SKM-1 treated with dmso at 0.1 percent for 144 hours (cell line): ENCODE measurements around the gene CD84.
"Not testable (repeated sequence)": the region's sequence is repeated elsewhere in the genome, so short reads cannot be mapped to it uniquely, and the experiment has no call there.

Source experiments
- DNase-seq: peaks from one replicate; lab custom pipeline; 2025; ENCODE audit not compliant: unreplicated experiment; lab: John Stamatoyannopoulos, UW

Gene CD84

GRCh38 chr1:160576390-160576789 is 2.9 kb downstream of the CD84 start:
- no peak for DNase-seq

DNA sequence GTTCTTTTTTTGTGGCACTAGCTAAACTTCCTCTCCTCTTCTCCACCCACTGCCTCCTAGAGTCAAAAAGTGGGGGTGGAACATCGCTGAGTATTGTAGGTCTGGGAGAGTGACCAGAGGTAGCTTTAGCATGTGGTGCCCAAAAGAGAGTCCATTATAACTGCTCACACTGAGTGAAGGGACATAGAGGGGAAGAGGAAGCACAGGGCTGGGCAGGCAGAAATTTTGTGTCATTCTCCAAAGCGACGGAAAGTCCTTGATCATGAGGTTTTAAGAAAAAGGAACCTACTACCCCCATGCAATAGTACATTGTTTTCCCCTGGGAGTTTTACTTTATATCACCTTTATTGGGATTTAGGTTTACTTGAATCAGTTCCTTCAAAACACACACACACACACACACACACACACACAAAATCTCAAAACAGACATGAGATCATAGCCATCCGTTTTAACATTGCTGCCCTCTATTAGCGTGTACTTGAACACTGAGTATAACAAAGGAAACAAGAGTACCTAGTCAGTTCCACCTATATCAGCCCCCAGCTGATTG is 4.1 kb downstream of the CD84 start:
- DNase-seq = peak; percentile 87

GRCh38 chr1:160570840-160571239 is 8.5 kb downstream of the CD84 start:
- no peak for DNase-seq

- no peak for DNase-seq
These were observed 9.5 kb downstream of the CD84 start for GRCh38 chr1:160569806-160570205.

- DNase-seq = no peak
These were observed 11.2 kb downstream of the CD84 start for GRCh38 chr1:160567858-160568682.

DNA sequence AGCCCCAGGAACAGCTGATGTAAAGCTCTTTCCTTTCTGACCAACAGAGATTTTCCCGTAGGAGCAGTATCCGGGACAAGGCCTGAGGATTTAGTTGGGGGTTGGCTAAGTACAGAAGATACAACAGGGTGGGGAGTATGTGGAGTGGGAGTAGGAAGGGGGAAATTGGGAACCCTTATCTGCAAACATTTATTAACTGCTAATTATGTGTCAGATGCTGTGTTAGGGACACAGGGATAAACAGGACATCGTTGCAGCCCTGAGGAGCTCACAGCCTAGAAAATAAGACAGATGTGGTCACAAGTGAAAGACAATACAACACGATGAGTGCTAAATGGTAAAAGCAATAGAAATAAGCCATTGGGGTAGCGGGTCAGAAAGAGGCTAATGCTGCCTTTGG is 12.0 kb downstream of the CD84 start:
- no peak for DNase-seq

DNA sequence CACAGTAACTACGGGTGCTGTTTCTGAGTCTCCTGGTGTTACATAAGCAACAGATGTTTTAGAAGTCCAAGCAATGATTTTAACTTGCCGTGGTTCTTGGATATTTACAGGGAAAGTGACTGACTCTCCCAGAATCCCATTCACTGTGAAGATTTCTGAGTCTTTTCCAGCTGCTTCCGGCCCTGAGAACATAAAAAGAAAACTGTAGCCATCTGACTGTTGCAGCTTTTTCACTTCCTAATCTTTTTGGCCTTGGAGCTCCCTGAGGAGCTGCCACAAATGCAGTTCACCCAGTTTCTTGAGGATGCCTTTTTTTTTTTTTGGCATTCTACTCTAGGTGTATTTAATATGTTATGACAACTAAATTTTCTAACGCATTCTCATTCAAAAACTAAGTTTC is 13.7 kb downstream of the CD84 start:
- no peak for DNase-seq

- not testable (repeated sequence) for DNase-seq
These were observed 16.1 kb downstream of the CD84 start for GRCh38 chr1:160563230-160563629.

- DNase-seq = not testable (repeated sequence)
These were observed 16.6 kb downstream of the CD84 start for GRCh38 chr1:160562745-160563144.

- no peak for DNase-seq
These were observed 18.5 kb downstream of the CD84 start for GRCh38 chr1:160560806-160561205.

GRCh38 chr1:160560045-160560705 is 19.1 kb downstream of the CD84 start:
- no peak for DNase-seq

GRCh38 chr1:160559437-160559836 is 19.9 kb downstream of the CD84 start:
- DNase-seq = not testable (repeated sequence)

- no peak for DNase-seq
These were observed 20.5 kb downstream of the CD84 start for GRCh38 chr1:160558660-160559380.

DNA sequence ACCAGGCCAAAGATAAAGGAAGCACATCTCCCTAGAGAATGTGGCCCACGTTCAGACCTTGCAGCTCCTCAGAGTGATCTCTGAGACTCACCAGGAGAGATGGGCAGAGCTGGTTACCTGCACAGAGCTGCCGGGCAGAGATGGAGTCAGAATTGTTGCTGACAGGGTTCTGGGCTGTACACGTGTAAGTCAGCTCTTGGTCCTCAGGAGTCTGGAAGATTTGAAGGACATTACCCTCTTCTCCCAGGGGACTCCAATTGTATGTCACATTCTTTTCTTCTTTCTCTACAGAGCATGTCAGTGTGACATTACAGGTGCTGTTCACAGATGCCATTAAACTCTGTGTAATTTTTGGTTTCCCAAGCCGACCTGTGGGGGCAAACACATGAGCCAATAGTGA is 25.5 kb downstream of the CD84 start:
- DNase-seq = no peak

GRCh38 chr1:160552425-160552824 is 26.9 kb downstream of the CD84 start:
- DNase-seq = no peak

DNA sequence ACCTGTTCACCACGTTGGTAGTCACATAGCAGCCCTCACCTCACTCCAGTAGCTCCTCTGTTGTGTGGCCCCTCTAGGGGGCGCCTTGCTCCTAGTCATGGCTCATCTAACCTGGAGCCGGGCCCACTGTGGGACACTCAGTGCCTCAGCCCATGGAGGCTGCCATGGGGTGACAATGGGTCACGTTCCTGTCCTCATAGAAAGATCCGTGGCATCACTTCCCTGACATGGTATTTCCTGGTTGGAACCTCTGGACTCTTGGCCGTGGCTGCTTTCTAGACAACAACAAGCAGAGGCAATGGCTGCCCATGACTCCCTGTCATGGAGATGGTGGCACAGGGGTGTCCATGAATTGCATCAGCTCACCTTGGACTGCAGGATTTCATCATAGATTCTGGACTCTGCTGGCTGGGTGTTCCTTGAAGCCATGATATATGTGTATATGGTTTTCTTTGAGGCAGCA is 28.7 kb downstream of the CD84 start:
- no peak for DNase-seq

DNA sequence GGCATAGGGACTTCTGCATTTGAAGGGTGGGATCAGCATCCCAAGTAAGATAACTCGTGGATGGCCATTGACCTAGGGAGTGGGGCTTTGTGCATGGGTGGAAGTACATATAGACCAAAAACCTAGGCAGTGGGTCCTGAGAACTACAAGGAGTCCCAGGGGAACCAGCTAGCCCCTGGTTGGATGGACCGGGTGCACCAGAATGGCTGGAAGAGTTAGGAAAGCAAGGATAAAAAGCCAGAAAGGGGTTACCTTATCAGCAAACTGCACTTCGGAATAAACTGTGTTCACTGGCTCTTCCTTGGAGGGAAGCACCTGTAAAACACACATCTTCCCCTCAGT is 29.7 kb downstream of the CD84 start:
- DNase-seq = no peak

DNA sequence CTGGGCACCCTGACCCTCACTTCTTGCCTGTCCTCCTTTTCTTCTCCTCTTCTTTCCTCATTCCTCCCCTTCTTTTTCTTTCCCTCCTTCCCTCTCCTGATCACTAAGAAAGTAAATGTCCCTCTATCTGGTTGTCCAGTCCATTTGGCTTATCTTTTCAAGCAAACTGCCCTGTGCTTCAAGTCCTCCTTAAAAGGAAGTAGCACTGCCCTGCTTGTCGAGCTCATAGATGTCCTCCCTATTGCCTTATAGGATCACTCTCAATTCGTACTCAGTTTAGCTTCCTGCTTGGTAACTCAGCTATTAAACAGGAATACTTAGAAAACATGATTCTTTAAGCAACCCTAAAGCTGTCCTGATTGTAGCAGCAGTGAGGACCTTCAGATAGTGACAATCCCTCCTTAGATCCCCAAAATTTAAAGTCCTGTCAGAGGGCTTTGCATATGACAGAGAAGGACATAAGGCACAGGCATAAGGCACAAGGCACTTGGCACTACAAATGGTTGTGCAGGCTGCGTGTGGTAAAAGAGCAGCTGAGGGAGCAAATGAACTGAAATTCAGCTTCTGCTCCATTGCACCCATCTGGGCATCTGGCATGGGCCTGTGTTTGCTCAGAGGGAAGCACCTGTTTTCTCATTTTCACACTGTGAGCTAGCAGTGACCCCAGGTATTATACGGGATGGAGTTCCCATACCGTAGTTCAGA is 30.2 kb downstream of the CD84 start:
- no peak for DNase-seq

- DNase-seq = no peak
These were observed 31.1 kb downstream of the CD84 start for GRCh38 chr1:160548183-160548582.

DNA sequence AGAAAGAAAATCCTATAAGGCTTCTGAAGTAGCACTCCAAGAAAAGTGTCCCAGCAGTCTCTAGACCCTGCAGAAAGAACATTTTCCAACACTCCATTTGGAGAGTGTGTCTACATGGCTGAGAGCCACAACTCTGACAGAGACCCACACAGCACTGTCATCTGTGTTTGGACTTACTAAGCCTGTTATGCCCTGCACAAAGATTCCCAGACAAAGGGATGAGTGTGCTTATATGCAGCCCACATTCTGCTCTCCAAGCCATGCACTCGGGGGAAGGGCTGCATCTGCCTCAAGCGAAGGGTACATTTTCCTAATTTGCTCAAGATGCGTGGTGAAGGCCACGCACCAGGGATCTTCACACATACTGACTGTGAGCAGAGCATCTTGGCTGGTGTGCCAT is 31.9 kb downstream of the CD84 start:
- DNase-seq = no peak

- peak; percentile 55 for DNase-seq
These were observed 32.4 kb downstream of the CD84 start for GRCh38 chr1:160546942-160547341.
